B cell (primary cell): ENCODE measurements around the gene ZNF471. TPM values are rescaled to one million over a fixed set of nuclear protein-coding genes. Genes with fewer than 3 reads are reported as not detected.

Experiments used
- ATAC-seq: fragments of 200-7000 bp; cut with Tn5 transposase; one replicate; pipeline ENCODE4 v1.10.0; 2021; ENCODE audit warnings: low read depth, mild to moderate bottlenecking, moderate number of reproducible peaks, moderate library complexity
- CTCF ChIA-PET: fragments of 350-600 bp; sonication (Branson Sonifier 250); formaldehyde crosslinking; loops from one replicate; lab custom pipeline; 2021; ENCODE audit warnings: antibody characterized with exemption, inconsistent platforms; lab: Charles Lee
- POLR2A ChIA-PET: fragments of 350-600 bp; sonication (Branson Sonifier 250); formaldehyde crosslinking; loops from one replicate; lab custom pipeline; 2021; ENCODE audit warnings: antibody characterized with exemption; lab: Charles Lee
- DNase-seq: peaks from one replicate; pipeline ENCODE4 v3.0.0; 2013
- H2AFZ ChIP-seq: 2 replicates; pipeline ENCODE4 v1.6.1; 2012; ENCODE audit warnings: mild to moderate bottlenecking, low read depth, low read length; ENCODE audit not compliant: insufficient read depth, poor library complexity, severe bottlenecking
- H3K27ac ChIP-seq, 2 donors: 1 replicate in 1 of 2; 2 replicates in 1 of 2; pipeline ENCODE4 v1.5.1; 2012 to 2013; ENCODE audit warnings: low read length in 2 of 2, mild to moderate bottlenecking in 2 of 2, moderate library complexity in 1 of 2
- H3K27me3 ChIP-seq, 4 experiments: fragments of 200-600 bp in 1 of 4; sonication (generic) in 1 of 4; replicated peaks in 1 of 4; 1 replicate in 2 of 4; 2 replicates in 2 of 4; pipeline versions ENCODE4 v1.6.1 to v1.7.0; 2013 to 2016; ENCODE audit warnings: low read length in 3 of 4, mild to moderate bottlenecking in 2 of 4, mixed read lengths in 1 of 4, moderate library complexity in 1 of 4; ENCODE audit not compliant: insufficient read depth in 4 of 4, control insufficient read depth in 3 of 4; ENCODE audit errors: control extremely low read depth in 1 of 4
- H3K36me3 ChIP-seq, 2 experiments: replicated peaks in 1 of 2; 1 replicate in 1 of 2; 2 replicates in 1 of 2; pipeline versions ENCODE4 v1.6.1 to v1.7.1; 2013; ENCODE audit warnings: low read length in 1 of 2; ENCODE audit not compliant: insufficient read depth in 2 of 2, control insufficient read depth in 1 of 2; ENCODE audit errors: control extremely low read depth in 1 of 2, extremely low read depth in 1 of 2
- H3K4me1 ChIP-seq, 2 donors: fragments of 200-600 bp in 1 of 2; sonication (generic) in 1 of 2; 1 replicate in 1 of 2; 2 replicates in 1 of 2; pipeline versions ENCODE4 v1.5.1 to v1.6.1; 2013 to 2017; ENCODE audit warnings: low read length in 2 of 2; ENCODE audit not compliant: control insufficient read depth in 2 of 2, insufficient read depth in 2 of 2
- H3K4me2 ChIP-seq: replicated peaks from 2 replicates; pipeline ENCODE3; 2012; ENCODE audit warnings: mild to moderate bottlenecking, low read depth, low read length; ENCODE audit not compliant: poor library complexity, severe bottlenecking
- H3K4me3 ChIP-seq, 5 experiments: fragments of 200-600 bp in 1 of 5; sonication (generic) in 1 of 5; 1 replicate in 3 of 5; 2 replicates in 2 of 5; pipeline versions ENCODE4 v1.5.1 to v1.7.0; 2011 to 2016; ENCODE audit warnings: low read length in 4 of 5, mild to moderate bottlenecking in 4 of 5, low read depth in 2 of 5, control low read depth in 1 of 5, moderate library complexity in 1 of 5; ENCODE audit not compliant: insufficient read depth in 1 of 5; ENCODE audit errors: control extremely low read depth in 1 of 5, extremely low read depth in 1 of 5
- H3K79me2 ChIP-seq: fragments of 200-600 bp; sonication (generic); one replicate; pipeline ENCODE4 v1.6.0; 2016; ENCODE audit warnings: low read length; ENCODE audit not compliant: control insufficient read depth, insufficient read depth
- H3K9ac ChIP-seq: fragments of 200-600 bp; sonication (generic); 2 replicates; pipeline ENCODE4 v1.6.1; 2017; ENCODE audit warnings: mild to moderate bottlenecking, low read length, moderate library complexity
- H3K9me3 ChIP-seq, 3 donors: one replicate each; pipeline versions ENCODE4 v1.6.1 to v1.7.1; 2013; ENCODE audit warnings: low read length in 2 of 3; ENCODE audit not compliant: control insufficient read depth in 2 of 3, insufficient read depth in 1 of 3; ENCODE audit errors: control extremely low read depth in 1 of 3
- H4K20me1 ChIP-seq: 2 replicates; pipeline ENCODE4 v1.6.0; 2012; ENCODE audit warnings: mild to moderate bottlenecking, low read length; ENCODE audit not compliant: insufficient read depth, control insufficient read depth, poor library complexity, severe bottlenecking
- H3K27ac Mint-ChIP-seq: one replicate; pipeline ENCODE4 v1.8.0; 2021; ENCODE audit warnings: mixed read lengths
- H3K27me3 Mint-ChIP-seq: one replicate; pipeline ENCODE4 v1.8.0; 2021; ENCODE audit warnings: mixed read lengths
- H3K4me1 Mint-ChIP-seq: one replicate; pipeline ENCODE4 v1.8.0; 2021; ENCODE audit warnings: mixed read lengths
- H3K4me3 Mint-ChIP-seq: one replicate; pipeline ENCODE4 v1.8.0; 2021; ENCODE audit warnings: mixed read lengths
- H3K9me3 Mint-ChIP-seq: one replicate; pipeline ENCODE4 v1.8.0; 2022; ENCODE audit warnings: mixed read lengths; ENCODE audit not compliant: insufficient read depth
- EZH2 ChIP-seq: IDR thresholded peaks from 2 replicates; pipeline ENCODE4 v1.6.1; 2012; ENCODE audit warnings: borderline replicate concordance, low read depth, mild to moderate bottlenecking, moderate library complexity, low read length; ENCODE audit not compliant: insufficient read depth, poor library complexity, severe bottlenecking
- WGBS: methylation state at CpG from one replicate; pipeline ENCODE4 v1.1.5; 2013; ENCODE audit warnings: missing lambda C conversion rate; ENCODE audit not compliant: insufficient coverage; 5-methylcytosine and 5-hydroxymethylcytosine counted together
- intact Hi-C: fragments of 100-400 bp; cut with micrococcal nuclease; formaldehyde crosslinking; loops from one replicate; pipeline ENCODE4 v1.10.0; 2022
- polyA plus RNA-seq: library from polyadenylated mRNA; depleted of rRNA; stranded (reverse); fragments of >200 nt; gene quantifications from 2 replicates; pipeline ENCODE4 v1.2.3, GENCODE V29; 2012
- total RNA-seq, 2 donors: library from RNA; stranded (reverse); fragments of 120-200 nt in 1 of 2; gene quantifications; 1 replicate in 1 of 2; 2 replicates in 1 of 2; pipeline versions ENCODE4 v1.2.3 to v1.2.4, GENCODE V29; 2013 to 2022
- TF ChIP-seq, protein P1 (sequence below): fragments of 200-600 bp; IDR thresholded peaks from one replicate; pipeline ENCODE4 v1.8.0; 2022; ENCODE audit warnings: antibody characterized with exemption, mild to moderate bottlenecking

ZNF471 gene
- total and polyA plus RNA-seq, 2 donors (not counting 1 experiment from before 2014, with no cell fraction given), result 0.91 to 5.9 TPM

DNA sequence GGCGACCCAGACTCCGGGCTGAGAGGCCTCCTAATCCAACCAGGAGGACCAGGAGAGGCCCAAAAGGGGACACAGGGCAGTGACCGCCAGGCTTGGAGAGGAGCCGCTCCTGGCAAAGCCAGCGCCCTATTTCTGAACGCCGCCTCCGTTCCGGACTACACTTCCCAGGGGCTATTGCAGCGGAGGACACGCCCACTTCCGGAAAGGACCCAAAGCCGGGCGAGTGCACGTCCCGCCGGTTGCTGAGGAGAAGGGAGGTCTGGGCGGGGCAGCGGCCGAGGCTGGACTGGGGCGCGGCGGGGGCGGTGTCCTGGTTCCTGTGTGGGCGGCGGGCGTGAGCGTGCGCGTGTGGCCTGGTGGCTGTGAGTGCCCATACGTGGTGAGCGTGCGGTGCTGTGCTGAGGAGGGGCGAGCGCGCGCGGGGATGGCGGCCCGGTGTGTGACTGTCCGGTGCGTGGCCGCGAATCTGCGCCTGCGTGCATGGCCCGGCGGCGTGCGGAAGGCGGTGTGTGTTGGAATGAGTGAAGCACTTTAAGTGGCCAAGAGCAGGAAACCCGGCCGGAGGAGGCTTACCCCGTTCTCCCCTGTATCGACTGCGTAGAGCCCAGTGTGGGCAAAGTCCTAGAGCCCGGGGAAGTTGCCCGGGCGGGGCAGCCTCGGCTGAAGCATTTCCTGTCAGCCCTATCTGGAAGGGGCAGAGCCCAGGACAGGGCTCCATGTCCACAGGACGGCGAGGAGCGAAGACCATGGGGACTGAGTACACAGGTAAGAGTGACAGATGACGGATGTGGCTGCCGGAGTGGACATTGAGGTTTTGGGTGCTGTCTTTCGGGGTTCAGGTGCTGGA, 59.8 kb downstream of the ZNF471 start, which contains the start of gene ZNF470:
Gene ZNF470 (plus strand): TSS at position 195 of the 847 bp plus-strand sequence. CDS start 2,844 bp downstream, outside the sequence.
- peak within 1 kb of the TSS; percentile 97 for H3K9ac ChIP-seq

More for the DNA sequence above, 59.8 kb downstream of the ZNF471 start, which contains the start of gene ZNF470:
- Histone ChIP-seq H3K79me2 (peaks cover 10% of the 10 kb centered on the region), H2AFZ (peak within 1 kb of the TSS; percentile 99), H3K9me3 (peaks cover 3 to 69% (median 56%) of the 10 kb centered on the region in 3 donors), H4K20me1 (no peaks in the 10 kb centered on the region), H3K4me2 (peak within 1 kb of the TSS; percentile 86), H3K27ac (peak within 1 kb of the TSS; percentile 50 to 68), H3K36me3 (peaks cover 3 to 12% of the 10 kb centered on the region in 2 experiments), H3K4me1 (peaks cover 9 to 12% of the 10 kb centered on the region in 2 donors), H3K4me3 (peak within 1 kb of the TSS; percentile 68 to 97 (median 91)), H3K27me3 (no peaks in the 10 kb centered on the region)
- ChIA-PET POLR2A (no interaction called here), CTCF (no interaction called here)
- Mint-ChIP-seq H3K27ac (peak within 1 kb of the TSS; percentile 98), H3K4me3 (peak within 1 kb of the TSS; percentile 100), H3K9me3 (peaks cover 23% of the 10 kb centered on the region), H3K4me1 (peaks cover 17% of the 10 kb centered on the region), H3K27me3 (no peaks in the 10 kb centered on the region)
- peak; percentile 90 for DNase-seq
- intact Hi-C loops, result loop anchor here (1.0 kb wide), 5 partner anchors 28 to 163 kb away; partner anchors contain the start of genes ZFP28, ZNF583, ZNF71 and ZNF835
- 13% methylated on average over 66 of the region's 66 CpGs for WGBS
- ATAC-seq, result peak; percentile 98
- no peak for TF ChIP-seq EZH2
- TF ChIP-seq, protein P1, sequence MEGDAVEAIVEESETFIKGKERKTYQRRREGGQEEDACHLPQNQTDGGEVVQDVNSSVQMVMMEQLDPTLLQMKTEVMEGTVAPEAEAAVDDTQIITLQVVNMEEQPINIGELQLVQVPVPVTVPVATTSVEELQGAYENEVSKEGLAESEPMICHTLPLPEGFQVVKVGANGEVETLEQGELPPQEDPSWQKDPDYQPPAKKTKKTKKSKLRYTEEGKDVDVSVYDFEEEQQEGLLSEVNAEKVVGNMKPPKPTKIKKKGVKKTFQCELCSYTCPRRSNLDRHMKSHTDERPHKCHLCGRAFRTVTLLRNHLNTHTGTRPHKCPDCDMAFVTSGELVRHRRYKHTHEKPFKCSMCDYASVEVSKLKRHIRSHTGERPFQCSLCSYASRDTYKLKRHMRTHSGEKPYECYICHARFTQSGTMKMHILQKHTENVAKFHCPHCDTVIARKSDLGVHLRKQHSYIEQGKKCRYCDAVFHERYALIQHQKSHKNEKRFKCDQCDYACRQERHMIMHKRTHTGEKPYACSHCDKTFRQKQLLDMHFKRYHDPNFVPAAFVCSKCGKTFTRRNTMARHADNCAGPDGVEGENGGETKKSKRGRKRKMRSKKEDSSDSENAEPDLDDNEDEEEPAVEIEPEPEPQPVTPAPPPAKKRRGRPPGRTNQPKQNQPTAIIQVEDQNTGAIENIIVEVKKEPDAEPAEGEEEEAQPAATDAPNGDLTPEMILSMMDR, result no peak
